Measurements from ENCODE around the gene SLC5A3.

The SLC5A3 gene

DNA sequence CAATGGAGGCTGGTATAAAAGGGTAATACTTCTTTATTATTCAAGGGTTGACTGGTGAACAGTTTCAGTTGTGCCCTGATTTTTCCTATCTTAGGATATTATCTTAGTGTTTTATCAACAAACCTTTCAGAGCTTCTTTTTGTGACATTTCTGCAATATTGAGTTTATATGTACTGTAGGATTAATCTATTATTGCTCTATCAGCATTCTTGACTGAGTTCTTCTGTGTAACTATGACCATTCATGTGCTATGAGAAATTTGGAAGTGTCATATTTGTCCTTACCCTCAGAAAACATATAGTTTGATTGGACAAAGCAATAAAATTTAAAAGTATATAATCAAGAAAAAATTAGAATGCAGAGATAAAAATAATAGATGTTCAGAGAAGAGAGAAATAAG, 25.5 kb upstream of the SLC5A3 start:
- no peak for TF ChIP-seq CTCF (IDR thresholded peaks at IDR 0.05)

- TF ChIP-seq CTCF (IDR thresholded peaks at IDR 0.05), result no peak
These were observed 21.2 kb upstream of the SLC5A3 start for GRCh38 chr21:34052171-34052570.

DNA sequence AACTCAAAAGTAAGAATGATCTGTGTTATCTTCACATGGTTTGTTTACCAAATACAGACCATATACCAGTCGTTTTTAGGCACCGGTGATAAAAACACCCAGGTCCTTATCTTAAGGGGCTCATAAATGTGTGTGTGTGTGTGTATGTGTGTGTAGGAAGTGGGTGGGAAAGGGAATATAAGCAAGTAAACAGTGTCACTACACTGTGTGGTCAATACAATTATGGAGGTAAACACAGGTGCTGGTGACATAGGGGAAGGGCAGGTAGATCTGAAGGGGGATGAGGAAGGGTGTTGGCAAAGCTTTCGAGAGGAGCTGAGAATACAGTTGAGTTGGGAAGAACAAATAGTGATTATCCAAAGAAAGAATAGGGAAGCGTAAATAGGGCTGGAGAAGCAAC, 19.1 kb upstream of the SLC5A3 start:
- no peak for TF ChIP-seq CTCF (IDR thresholded peaks at IDR 0.05)

- TF ChIP-seq CTCF (IDR thresholded peaks at IDR 0.05), result no peak
These were observed 17.8 kb upstream of the SLC5A3 start for GRCh38 chr21:34055615-34056014.

GRCh38 chr21:34061983-34062382, 11.4 kb upstream of the SLC5A3 start:
- no peak for TF ChIP-seq CTCF (IDR thresholded peaks at IDR 0.05)

GRCh38 chr21:34065027-34065426, 8.4 kb upstream of the SLC5A3 start:
- no peak for TF ChIP-seq CTCF (IDR thresholded peaks at IDR 0.05)

DNA sequence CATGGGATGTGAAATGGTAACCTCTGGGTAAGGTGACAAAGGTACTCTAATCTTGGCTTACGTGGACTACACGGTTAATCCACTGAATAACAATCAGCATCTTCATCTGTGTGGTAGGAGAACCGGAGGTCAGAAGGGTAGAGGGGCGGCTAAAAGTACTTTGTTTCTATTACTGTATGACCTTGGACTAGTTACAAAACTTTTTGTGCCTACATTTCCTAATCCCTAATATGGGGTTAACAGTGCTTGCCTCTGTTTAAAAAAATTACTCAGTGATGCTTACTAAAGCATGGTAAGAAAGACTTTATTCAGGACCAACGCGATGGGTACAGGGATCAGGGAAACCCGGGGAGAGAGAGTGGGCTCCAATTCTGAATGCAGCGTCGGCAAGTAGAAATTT, 1.7 kb upstream of the SLC5A3 start:
- TF ChIP-seq CTCF (IDR thresholded peaks at IDR 0.05), result no peak

Measured in LNCAP (cell line).